CD4-positive, alpha-beta T cell treated with Interleukin-17A for 4 hours (primary cell): ENCODE measurements around the gene C1orf35.

Experiments
- DNase-seq: peaks from one replicate; pipeline ENCODE4 v3.0.0-alpha.2; 2020; ENCODE audit warnings: mixed read lengths

The C1orf35 gene

GRCh38 chr1:228102791-228103620 is at the start of gene C1orf35:
Gene C1orf35, minus strand, starts transcription at chr1:228103325. Its CDS starts 98 bp downstream, at chr1:228103227.
- DNase-seq: peak; percentile 96

DNA sequence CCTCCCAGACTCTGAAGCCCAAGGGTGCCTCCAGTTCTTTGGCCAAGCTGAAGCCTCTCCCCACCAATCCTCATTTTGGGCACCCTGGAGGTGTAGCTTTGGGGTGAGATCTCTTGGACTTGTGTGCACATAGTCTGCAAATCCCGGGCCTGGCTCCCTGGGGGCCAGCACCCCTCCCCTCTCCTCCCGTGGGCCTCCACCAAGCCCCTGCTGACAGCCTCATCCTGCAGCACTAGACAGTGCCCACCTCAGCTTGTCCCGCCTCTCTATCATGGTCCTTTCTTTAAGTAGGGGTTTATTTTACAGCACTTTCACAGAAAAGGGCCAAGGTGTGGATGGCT is 49.8 kb upstream of the C1orf35 start:
- DNase-seq: no peak

GRCh38 chr1:228152097-228152917 is 49.2 kb upstream of the C1orf35 start:
- DNase-seq: no peak

GRCh38 chr1:228151180-228151925 is 48.2 kb upstream of the C1orf35 start:
- no peak for DNase-seq

DNA sequence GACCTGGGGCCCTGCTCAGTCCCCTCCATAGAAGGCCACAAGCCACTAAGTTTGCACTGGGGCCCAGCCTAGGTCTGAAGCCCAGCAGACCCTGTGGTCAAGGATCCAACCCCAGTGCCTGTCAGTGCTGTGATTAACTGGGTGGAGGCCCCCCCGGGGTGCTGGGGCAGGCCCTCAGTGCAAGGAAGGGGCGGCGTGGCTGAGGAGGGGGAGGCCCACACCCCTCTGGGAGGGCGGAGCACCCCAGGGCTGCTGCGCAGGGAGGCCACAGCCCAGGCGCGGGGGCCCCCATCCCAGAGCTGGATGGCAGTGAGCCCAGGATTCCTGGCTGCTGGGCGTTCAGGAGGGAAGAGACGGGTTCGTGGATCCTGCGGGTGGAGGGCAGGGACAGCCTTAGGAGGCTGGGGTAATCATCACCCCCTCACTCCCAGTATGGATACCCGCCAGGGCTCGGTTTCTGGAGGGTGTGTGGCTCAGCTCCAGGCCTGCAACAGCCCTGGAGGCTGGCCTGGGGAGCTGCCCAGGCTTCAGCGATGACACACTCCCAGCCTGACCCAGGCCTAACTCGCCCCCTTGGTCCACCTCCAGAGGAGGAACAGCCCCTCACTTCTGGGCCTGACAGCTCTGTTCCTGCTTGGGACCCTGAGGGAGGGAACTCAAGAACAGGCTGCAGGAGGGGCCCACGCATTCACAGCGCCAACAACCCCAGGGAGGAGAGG is 47.5 kb upstream of the C1orf35 start:
- peak; percentile 1 for DNase-seq

GRCh38 chr1:228150120-228150460 is 47.0 kb upstream of the C1orf35 start:
- DNase-seq: no peak

- DNase-seq: no peak
These were observed 46.4 kb upstream of the C1orf35 start, which contains the start of gene GJC2 for GRCh38 chr1:228149406-228150119. Gene GJC2, plus strand, starts transcription at chr1:228149930. Its CDS starts 7,829 bp downstream, at chr1:228157759.

DNA sequence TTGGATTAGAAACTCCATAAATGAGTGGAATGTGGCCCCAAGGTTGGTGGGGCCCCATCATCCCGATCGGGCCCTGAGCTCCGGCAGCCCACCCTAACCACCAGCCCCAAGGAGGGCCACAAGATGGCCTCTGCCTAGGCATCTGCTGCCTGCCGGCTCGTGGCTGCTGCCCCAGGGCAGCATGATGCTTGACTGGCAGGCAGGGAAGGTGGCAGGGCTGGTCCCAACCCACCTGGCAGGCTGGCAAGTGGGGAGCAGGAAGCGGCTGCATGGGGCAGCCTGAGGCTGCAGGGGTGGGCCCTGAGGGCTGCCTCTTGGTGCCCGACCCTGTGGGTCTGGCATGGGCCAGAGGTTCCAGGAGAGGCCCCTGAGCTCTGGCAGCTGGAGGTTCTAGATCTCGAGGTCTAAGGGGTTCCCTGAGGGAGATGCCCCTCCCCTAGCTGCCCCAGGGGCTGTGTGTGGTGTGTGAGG is 45.8 kb upstream of the C1orf35 start:
- no peak for DNase-seq

DNA sequence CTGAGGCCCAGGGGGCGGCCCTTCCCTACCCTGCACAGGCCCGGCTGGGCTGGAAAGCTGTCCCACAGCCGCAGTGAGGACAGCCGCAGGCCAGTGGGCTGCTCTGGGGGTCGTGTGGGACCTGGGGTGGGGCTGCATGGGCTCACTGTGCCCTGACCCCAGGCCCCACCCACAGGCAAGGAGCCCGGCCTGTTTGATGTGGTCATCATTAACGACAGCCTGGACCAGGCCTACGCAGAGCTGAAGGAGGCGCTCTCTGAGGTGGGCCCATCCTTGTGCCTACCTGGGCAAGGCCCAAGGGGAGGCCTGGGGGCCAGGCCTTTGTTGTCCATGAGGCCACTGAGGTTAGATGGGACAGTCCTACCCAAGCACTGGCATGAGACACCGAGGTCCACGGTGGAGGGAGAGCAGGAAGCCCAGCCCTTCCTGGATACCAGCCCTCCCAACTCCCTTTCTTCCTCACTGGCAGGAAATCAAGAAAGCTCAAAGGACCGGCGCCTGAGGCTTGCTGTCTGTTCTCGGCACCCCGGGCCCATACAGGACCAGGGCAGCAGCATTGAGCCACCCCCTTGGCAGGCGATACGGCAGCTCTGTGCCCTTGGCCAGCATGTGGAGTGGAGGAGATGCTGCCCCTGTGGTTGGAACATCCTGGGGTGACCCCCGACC is 45.2 kb upstream of the C1orf35 start:
- peak; percentile 0 for DNase-seq

DNA sequence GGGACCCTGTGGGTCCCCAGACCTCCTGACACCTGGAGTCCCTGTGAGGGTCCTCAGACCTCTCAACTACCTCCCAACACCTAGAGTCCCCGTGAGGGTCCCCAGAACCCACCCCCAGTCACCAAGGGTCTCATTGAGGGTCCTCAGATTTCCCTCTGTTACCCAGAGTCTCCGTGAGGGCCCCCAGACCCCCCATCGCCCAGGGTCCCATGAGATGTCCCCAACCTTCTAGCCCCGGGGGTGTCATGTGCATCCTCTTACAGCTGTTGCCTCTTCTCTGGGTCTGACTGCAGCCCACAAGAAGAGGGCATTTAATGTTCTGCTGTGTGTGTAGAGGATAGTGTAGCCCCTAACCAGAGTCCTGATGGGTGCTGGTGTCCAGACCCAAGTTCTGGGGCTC is 44.6 kb upstream of the C1orf35 start:
- no peak for DNase-seq

DNA sequence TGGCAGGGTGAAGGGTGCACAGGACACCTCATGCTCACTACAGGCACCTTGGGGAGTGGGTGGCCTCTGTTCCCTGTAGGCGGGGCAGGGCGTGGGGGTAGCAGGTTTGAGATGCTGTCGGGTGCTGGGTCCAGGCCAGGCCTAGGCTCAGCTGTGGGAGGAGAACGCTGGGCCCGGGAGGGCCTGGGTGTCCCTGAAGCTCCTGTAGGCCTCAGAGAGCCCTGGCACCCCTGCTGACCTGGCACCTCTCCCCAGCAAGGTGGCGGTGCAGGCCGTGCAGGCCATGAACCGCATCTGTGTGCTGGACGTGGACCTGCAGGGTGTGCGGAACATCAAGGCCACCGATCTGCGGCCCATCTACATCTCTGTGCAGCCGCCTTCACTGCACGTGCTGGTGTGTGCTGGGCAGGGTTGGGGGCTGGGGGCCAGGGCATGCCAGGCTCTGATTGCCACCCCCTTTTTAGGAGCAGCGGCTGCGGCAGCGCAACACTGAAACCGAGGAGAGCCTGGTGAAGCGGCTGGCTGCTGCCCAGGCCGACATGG is 44.1 kb upstream of the C1orf35 start:
- no peak for DNase-seq

- DNase-seq: no peak
These were observed 43.5 kb upstream of the C1orf35 start for GRCh38 chr1:228146417-228147150.

GRCh38 chr1:228145463-228146416 is 42.6 kb upstream of the C1orf35 start:
- no peak for DNase-seq

- no peak for DNase-seq
These were observed 41.8 kb upstream of the C1orf35 start for GRCh38 chr1:228144993-228145343.

- no peak for DNase-seq
These were observed 41.3 kb upstream of the C1orf35 start for GRCh38 chr1:228144193-228144992.

- DNase-seq: no peak
These were observed 40.5 kb upstream of the C1orf35 start for GRCh38 chr1:228143480-228144192.

- DNase-seq: no peak
These were observed 39.6 kb upstream of the C1orf35 start for GRCh38 chr1:228142701-228143136.
